ENCODE results near the gene CHRM3. TPM values are rescaled to one million over a fixed set of nuclear protein-coding genes. Genes with fewer than 3 reads are reported as not detected.
"Not testable (repeated sequence)": the region's sequence is repeated elsewhere in the genome, so short reads cannot be mapped to it uniquely, and the experiment has no call there.

The CHRM3 gene
- total RNA-seq (2014; rRNA removed; shearing (Covaris generic); ENCODE audit: low replicate concordance) = 0.02 and 0.03 TPM in 2 replicates

- DNase-seq = peak; percentile 74
- Histone ChIP-seq H3K27me3 (peaks cover 72% of the 10 kb centered on the region), H3K4me3 (peak within 1 kb of the TSS; percentile 43), H3K9me3 (no peaks in the 10 kb centered on the region), H3K36me3 (no peaks in the 10 kb centered on the region)
Observed at GRCh38 chr1:239386453-239387303, at the start of gene CHRM3. CHRM3 (plus strand) TSS chr1:239386568; CDS start chr1:239907452, 520,884 bp downstream.

GRCh38 chr1:239337799-239338430 is 48.5 kb upstream of the CHRM3 start:
- Histone ChIP-seq H3K27me3 (0 out of 2 replicates have a peak, but pooled peaks cover 2% of the 10 kb centered on the region), H3K9me3 (no peaks in the 10 kb centered on the region), H3K4me3 (no peak overlapping the region), H3K36me3 (no peaks in the 10 kb centered on the region)
- DNase-seq = no peak

GRCh38 chr1:239347776-239348175 is 38.6 kb upstream of the CHRM3 start:
- Histone ChIP-seq H3K27me3 (no peaks in the 10 kb centered on the region), H3K4me3 (no peak overlapping the region), H3K36me3 (no peaks in the 10 kb centered on the region), H3K9me3 (no peaks in the 10 kb centered on the region)
- DNase-seq = no peak

- no peaks in the 10 kb centered on the region for H3K36me3 ChIP-seq
- H3K27me3 ChIP-seq = no peaks in the 10 kb centered on the region
- DNase-seq = no peak
- no peak overlapping the region for H3K4me3 ChIP-seq
- H3K9me3 ChIP-seq = no peaks in the 10 kb centered on the region
Observed at GRCh38 chr1:239348635-239349353, 37.6 kb upstream of the CHRM3 start.

- H3K36me3 ChIP-seq = no peaks in the 10 kb centered on the region
- H3K27me3 ChIP-seq = no peaks in the 10 kb centered on the region
- no peaks in the 10 kb centered on the region for H3K9me3 ChIP-seq
- DNase-seq = no peak
- H3K4me3 ChIP-seq = no peak overlapping the region
Observed at GRCh38 chr1:239349699-239350098, 36.7 kb upstream of the CHRM3 start.

- no peak for DNase-seq
- Histone ChIP-seq H3K27me3 (no peaks in the 10 kb centered on the region), H3K36me3 (no peaks in the 10 kb centered on the region), H3K4me3 (no peak overlapping the region), H3K9me3 (no peaks in the 10 kb centered on the region)
Observed at GRCh38 chr1:239353536-239353935, 32.8 kb upstream of the CHRM3 start.

- H3K9me3 ChIP-seq = no peaks in the 10 kb centered on the region
- no peaks in the 10 kb centered on the region for H3K36me3 ChIP-seq
- H3K4me3 ChIP-seq = no peak overlapping the region
- no peak for DNase-seq
- H3K27me3 ChIP-seq = no peaks in the 10 kb centered on the region
Observed at GRCh38 chr1:239354231-239354630, 32.1 kb upstream of the CHRM3 start.

GRCh38 chr1:239357867-239358266 is 28.5 kb upstream of the CHRM3 start:
- Histone ChIP-seq H3K4me3 (no peak overlapping the region), H3K36me3 (no peaks in the 10 kb centered on the region), H3K9me3 (no peaks in the 10 kb centered on the region), H3K27me3 (no peaks in the 10 kb centered on the region)
- DNase-seq = no peak

GRCh38 chr1:239361403-239361802 is 25.0 kb upstream of the CHRM3 start:
- Histone ChIP-seq H3K36me3 (no peaks in the 10 kb centered on the region), H3K4me3 (no peak overlapping the region), H3K27me3 (peaks cover under 1% of the 10 kb centered on the region; the same call in 1 of the 2 replicates), H3K9me3 (no peaks in the 10 kb centered on the region)
- DNase-seq = peak; percentile 56

GRCh38 chr1:239363930-239364329 is 22.4 kb upstream of the CHRM3 start:
- Histone ChIP-seq H3K27me3 (peaks cover 4% of the 10 kb centered on the region; the same call in 1 of the 2 replicates), H3K4me3 (no peak overlapping the region), H3K36me3 (no peaks in the 10 kb centered on the region), H3K9me3 (no peaks in the 10 kb centered on the region)
- no peak for DNase-seq

- Histone ChIP-seq H3K9me3 (no peaks in the 10 kb centered on the region), H3K27me3 (peaks cover 12% of the 10 kb centered on the region; the same call in 1 of the 2 replicates), H3K4me3 (no peak overlapping the region), H3K36me3 (no peaks in the 10 kb centered on the region)
- no peak for DNase-seq
Observed at GRCh38 chr1:239367196-239367810, 19.1 kb upstream of the CHRM3 start.

GRCh38 chr1:239368436-239369109 is 17.8 kb upstream of the CHRM3 start:
- no peaks in the 10 kb centered on the region for H3K36me3 ChIP-seq
- no peak for DNase-seq
- H3K27me3 ChIP-seq = peaks cover 12% of the 10 kb centered on the region; the same call in 1 of the 2 replicates
- H3K9me3 ChIP-seq = no peaks in the 10 kb centered on the region
- no peak overlapping the region for H3K4me3 ChIP-seq

- H3K9me3 ChIP-seq, H3K36me3 ChIP-seq, H3K4me3 ChIP-seq, DNase-seq: not testable (repeated sequence)
- H3K27me3 ChIP-seq = peaks cover 12% of the 10 kb centered on the region; the same call in 1 of the 2 replicates
Observed at GRCh38 chr1:239370869-239371268, 15.5 kb upstream of the CHRM3 start.

- no peaks in the 10 kb centered on the region for H3K36me3 ChIP-seq
- H3K9me3 ChIP-seq = no peaks in the 10 kb centered on the region
- no peak overlapping the region for H3K4me3 ChIP-seq
- H3K27me3 ChIP-seq = peaks cover 59% of the 10 kb centered on the region
- no peak for DNase-seq
Observed at GRCh38 chr1:239382666-239383065, 3.7 kb upstream of the CHRM3 start.

GRCh38 chr1:239383714-239384113 is 2.7 kb upstream of the CHRM3 start:
- H3K27me3 ChIP-seq = peaks cover 69% of the 10 kb centered on the region
- no peaks in the 10 kb centered on the region for H3K9me3 ChIP-seq
- H3K4me3 ChIP-seq = no peak overlapping the region
- no peak for DNase-seq
- no peaks in the 10 kb centered on the region for H3K36me3 ChIP-seq
